ENCODE measurements around the gene BMP7.

- TF ChIP-seq, protein P1, sequence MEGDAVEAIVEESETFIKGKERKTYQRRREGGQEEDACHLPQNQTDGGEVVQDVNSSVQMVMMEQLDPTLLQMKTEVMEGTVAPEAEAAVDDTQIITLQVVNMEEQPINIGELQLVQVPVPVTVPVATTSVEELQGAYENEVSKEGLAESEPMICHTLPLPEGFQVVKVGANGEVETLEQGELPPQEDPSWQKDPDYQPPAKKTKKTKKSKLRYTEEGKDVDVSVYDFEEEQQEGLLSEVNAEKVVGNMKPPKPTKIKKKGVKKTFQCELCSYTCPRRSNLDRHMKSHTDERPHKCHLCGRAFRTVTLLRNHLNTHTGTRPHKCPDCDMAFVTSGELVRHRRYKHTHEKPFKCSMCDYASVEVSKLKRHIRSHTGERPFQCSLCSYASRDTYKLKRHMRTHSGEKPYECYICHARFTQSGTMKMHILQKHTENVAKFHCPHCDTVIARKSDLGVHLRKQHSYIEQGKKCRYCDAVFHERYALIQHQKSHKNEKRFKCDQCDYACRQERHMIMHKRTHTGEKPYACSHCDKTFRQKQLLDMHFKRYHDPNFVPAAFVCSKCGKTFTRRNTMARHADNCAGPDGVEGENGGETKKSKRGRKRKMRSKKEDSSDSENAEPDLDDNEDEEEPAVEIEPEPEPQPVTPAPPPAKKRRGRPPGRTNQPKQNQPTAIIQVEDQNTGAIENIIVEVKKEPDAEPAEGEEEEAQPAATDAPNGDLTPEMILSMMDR (conservative IDR thresholded peaks at IDR 0.05 in 1 of 2, IDR thresholded peaks at IDR 0.05 in 1 of 2; ENCODE audit: extremely low read depth in 1 of 2, insufficient read depth in 1 of 2, low read depth in 1 of 2, low read length in 2 of 2) = no peak
- TF ChIP-seq EZH2 (IDR thresholded peaks at IDR 0.05; ENCODE audit: borderline replicate concordance, low read length) = no peak
These were observed 130.6 kb downstream of the BMP7 start for GRCh38 chr20:57135875-57136274.
